Brain microvascular endothelial cell (primary cell): ENCODE data around the gene CLCA1.

Source experiments
- DNase-seq: peaks from one replicate; pipeline ENCODE4 v3.0.0-alpha.2; 2020
- H3K27ac ChIP-seq: fragments of 250-450 bp; sonication (Bioruptor Pico); 2 replicates; pipeline ENCODE4 v1.5.1; 2020; ENCODE audit warnings: mild to moderate bottlenecking, moderate library complexity
- H3K27me3 ChIP-seq: fragments of 250-450 bp; sonication (Bioruptor Pico); replicated peaks from 2 replicates; pipeline ENCODE4 v1.5.1; 2020; ENCODE audit warnings: mild to moderate bottlenecking
- H3K36me3 ChIP-seq: fragments of 250-450 bp; sonication (Bioruptor Pico); replicated peaks from 2 replicates; pipeline ENCODE4 v1.5.1; 2020; ENCODE audit warnings: mild to moderate bottlenecking
- H3K4me3 ChIP-seq: 2 replicates; pipeline ENCODE4 v1.5.1; 2011; ENCODE audit warnings: low read depth, mild to moderate bottlenecking, control low read depth, low read length, moderate library complexity
- CTCF ChIP-seq: IDR thresholded peaks from 2 replicates; pipeline ENCODE4 v1.5.1; 2011; ENCODE audit warnings: low read depth, mild to moderate bottlenecking, moderate library complexity, low read length, control low read depth, inconsistent platforms; ENCODE audit errors: missing control alignments
- in situ Hi-C: cut with HindIII; loops from 2 replicates; pipeline ENCODE4 v1.10.0; 2017; ENCODE audit warnings: low sequenced_read_pairs, low pct_ligation_motif_present

CLCA1 gene

DNA sequence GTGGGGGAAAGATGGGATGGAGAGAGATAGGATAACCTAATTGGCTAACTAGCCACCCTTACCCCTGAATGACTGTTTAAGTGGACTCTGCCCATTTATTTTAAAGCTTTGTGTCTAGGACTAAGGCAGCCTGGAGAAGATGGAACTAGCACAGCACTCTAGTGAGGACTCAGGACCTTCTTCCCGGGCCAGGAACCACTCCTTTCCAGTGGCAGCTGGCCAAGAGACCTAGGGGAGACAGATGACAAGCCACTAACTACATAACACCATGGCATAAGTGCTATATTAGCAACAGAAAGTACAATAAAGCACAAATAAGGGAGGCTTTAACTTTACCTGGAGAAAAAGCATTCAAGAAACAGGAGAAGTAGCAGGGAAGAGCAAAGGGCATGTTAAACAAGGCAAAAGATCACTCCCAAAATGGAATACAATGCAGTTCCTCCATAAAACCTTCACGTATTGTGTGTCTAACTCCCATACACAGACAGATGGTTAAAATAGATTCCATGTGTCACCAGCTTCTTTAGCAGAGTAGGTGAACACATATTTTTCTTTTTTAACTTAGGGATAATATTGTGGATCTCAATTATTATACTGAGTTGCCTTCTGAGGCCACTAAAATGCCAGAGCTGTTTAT lies 20.6 kb downstream of the CLCA1 start:
- no peak for TF ChIP-seq CTCF
- Histone ChIP-seq H3K4me3 (no peak overlapping the region), H3K27ac (no peak overlapping the region), H3K27me3 (no peaks in the 10 kb centered on the region), H3K36me3 (no peaks in the 10 kb centered on the region)
- in situ Hi-C loops, result no loop called here
- DNase-seq, result no peak

DNA sequence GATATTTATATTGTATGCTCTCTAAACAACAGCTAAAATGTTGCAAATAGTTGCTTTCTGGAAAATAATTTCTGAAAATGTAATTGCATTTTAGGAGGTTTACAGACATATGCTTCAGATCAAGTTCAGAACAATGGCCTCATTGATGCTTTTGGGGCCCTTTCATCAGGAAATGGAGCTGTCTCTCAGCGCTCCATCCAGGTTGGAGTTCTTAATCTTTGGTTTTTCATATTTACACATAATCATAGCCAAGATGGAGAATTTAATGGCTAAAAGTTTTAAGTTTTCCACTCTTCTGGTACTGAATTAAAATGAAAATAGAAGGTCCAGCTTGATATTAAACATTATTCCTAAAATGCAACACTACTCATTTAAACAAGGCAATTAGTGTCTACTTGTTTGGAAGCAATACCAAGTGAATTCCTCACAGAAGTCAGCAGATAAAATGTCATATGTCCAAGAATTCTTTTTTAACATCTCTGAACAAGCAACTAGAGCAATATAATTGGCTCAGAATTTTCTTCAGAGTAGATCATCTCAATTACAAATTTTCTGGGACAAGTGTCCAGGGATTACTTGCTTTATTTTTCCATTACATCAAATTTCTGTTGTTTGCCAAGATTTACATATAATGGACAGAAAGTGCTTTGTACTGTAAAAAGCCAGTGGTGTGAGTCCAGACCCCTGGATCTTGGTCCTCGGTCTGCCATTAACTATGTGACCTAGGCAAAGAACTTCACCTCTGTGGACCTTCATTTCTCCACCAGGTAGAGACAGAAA lies 22.6 kb downstream of the CLCA1 start:
- Histone ChIP-seq H3K4me3 (no peak overlapping the region), H3K27me3 (no peaks in the 10 kb centered on the region), H3K27ac (no peak overlapping the region), H3K36me3 (no peaks in the 10 kb centered on the region)
- in situ Hi-C loops, result no loop called here
- no peak for DNase-seq
- TF ChIP-seq CTCF, result no peak

DNA sequence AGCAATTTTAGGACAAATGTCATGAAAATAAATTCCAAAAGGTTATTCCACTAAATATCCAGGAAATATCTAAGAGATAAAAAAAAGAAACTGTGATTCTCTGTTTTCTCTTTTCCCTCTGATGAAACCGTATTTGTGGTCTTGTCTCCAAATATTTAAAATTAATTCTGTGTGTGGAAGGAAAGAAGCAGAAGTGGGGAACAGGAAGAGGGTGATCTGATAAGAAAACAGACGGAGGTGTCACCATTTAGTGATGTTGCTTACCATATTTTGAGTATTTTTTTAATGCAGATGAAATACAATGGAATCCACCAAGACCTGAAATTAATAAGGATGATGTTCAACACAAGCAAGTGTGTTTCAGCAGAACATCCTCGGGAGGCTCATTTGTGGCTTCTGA lies 29.6 kb downstream of the CLCA1 start:
- H3K27me3 ChIP-seq, result no peaks in the 10 kb centered on the region
- in situ Hi-C loops, result no loop called here
- H3K4me3 ChIP-seq, result no peak overlapping the region
- H3K36me3 ChIP-seq, result no peaks in the 10 kb centered on the region
- H3K27ac ChIP-seq, result no peak overlapping the region
- DNase-seq, result no peak
- no peak for TF ChIP-seq CTCF

- TF ChIP-seq CTCF, result peak; percentile 52
- no peaks in the 10 kb centered on the region for H3K36me3 ChIP-seq
- no peak for DNase-seq
- in situ Hi-C loops, result no loop called here
- no peak overlapping the region for H3K4me3 ChIP-seq
- H3K27ac ChIP-seq, result no peak overlapping the region
- no peaks in the 10 kb centered on the region for H3K27me3 ChIP-seq
These were observed 31.4 kb downstream of the CLCA1 start for GRCh38 chr1:86499987-86500593.

DNA sequence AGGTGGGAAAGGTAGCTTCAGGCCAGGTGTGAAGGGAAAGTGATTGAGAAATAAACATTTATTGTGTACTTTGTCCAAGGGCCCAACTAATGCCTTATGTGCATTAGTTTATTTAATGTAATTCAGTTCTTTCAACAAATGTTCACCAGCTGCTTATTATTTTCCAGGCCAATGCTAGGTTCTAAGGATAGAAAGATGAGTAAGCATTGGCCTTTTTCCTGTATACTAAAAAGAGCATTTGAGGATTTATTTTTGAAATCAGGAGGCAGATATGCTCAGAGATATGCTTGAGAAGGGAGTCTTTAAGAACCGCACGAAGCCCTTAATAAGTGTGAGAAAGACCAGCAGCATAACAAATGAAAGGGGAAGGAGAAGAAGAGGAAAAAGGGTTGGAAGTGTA lies 32.0 kb downstream of the CLCA1 start:
- H3K27ac ChIP-seq, result no peak overlapping the region
- H3K27me3 ChIP-seq, result no peaks in the 10 kb centered on the region
- in situ Hi-C loops, result no loop called here
- no peaks in the 10 kb centered on the region for H3K36me3 ChIP-seq
- no peak for DNase-seq
- no peak for TF ChIP-seq CTCF
- no peak overlapping the region for H3K4me3 ChIP-seq
